Measurements from ENCODE around the gene STYXL1.

Gene STYXL1

GRCh38 chr7:75989500-75990388, 58.1 kb downstream of the STYXL1 start:
- DNase-seq = peak; percentile 49

GRCh38 chr7:75988568-75989499, 59.0 kb downstream of the STYXL1 start:
- DNase-seq = no peak

GRCh38 chr7:75987805-75988567, 59.8 kb downstream of the STYXL1 start:
- no peak for DNase-seq

GRCh38 chr7:75987026-75987804, 60.6 kb downstream of the STYXL1 start:
- DNase-seq = no peak

GRCh38 chr7:75986147-75986781, 61.5 kb downstream of the STYXL1 start:
- DNase-seq = no peak

- peak; percentile 26 for DNase-seq
Measured at GRCh38 chr7:75985518-75986146, 62.2 kb downstream of the STYXL1 start.

- no peak for DNase-seq
Measured at GRCh38 chr7:75985009-75985517, 62.7 kb downstream of the STYXL1 start.

- DNase-seq = no peak
Measured at GRCh38 chr7:75984130-75985008, 63.4 kb downstream of the STYXL1 start.

GRCh38 chr7:75983471-75984129, 64.2 kb downstream of the STYXL1 start:
- no peak for DNase-seq

- DNase-seq = no peak
Measured at GRCh38 chr7:75982306-75983064, 65.3 kb downstream of the STYXL1 start.

GRCh38 chr7:75981453-75982305, 66.1 kb downstream of the STYXL1 start:
- DNase-seq = no peak

GRCh38 chr7:75981203-75981452, 66.7 kb downstream of the STYXL1 start:
- DNase-seq = no peak

- DNase-seq = no peak
Measured at GRCh38 chr7:75980430-75981202, 67.2 kb downstream of the STYXL1 start.

GRCh38 chr7:75979759-75980429, 67.9 kb downstream of the STYXL1 start:
- no peak for DNase-seq

GRCh38 chr7:75977743-75978142, 70.1 kb downstream of the STYXL1 start:
- DNase-seq = peak; percentile 91
